IPS-NIHi11 (cell line): ENCODE measurements around the gene IER5.

Experiments
- DNase-seq: peaks from one replicate; pipeline ENCODE4 v3.0.0; 2012; ENCODE audit warnings: mixed read lengths, low spot score

The IER5 gene

DNA sequence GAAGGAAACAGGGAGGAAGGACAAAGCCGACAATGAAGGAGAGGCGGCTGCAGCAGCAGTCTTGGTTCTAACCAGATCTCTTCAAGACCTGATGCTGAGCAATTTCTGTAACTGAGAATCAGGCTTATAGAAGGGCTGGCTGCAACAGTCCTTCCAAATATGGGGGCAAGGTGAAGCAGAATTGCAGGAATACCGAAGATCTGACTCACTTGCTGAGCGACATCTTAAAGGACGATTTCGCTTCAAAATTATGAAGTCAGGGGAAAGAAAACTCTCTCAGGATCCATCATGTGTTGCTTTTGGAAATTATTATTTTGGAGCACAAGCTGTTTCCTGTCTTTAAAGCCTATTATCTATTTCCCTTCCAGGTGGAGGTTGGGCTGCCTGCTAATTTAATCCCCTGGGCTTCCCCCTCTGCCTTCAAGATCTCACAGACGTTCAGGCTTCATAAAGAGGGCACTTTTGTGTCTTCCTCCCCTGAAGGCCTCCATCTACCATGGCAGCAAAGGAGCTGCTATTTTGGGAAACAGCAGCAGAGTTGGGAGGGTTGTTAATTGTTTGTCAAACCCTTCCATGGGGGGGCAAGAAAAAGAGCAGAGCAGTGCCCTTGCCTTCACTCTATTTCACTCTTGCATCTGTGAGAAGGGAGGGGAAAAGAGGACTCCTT, 10.8 kb upstream of the IER5 start:
- no peak for DNase-seq

DNA sequence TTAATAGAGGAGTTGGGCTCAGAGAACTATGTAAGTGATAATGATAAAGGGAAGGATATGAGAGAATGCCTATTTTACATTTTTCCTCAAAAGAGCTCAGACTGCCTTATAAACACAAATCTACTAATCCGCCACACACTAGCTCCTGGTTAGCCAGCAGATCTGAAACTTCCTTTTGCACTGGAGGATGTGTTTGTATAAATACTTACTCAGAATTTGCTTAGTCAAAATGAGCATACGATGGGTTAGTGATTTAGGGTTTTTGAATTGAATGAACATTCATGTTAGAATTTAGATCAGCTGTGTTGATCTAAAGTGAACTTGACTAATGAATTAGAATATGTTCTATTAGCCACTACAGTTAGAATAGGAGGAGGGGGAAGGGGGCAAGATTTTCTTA, 9.1 kb upstream of the IER5 start:
- DNase-seq, result no peak

DNA sequence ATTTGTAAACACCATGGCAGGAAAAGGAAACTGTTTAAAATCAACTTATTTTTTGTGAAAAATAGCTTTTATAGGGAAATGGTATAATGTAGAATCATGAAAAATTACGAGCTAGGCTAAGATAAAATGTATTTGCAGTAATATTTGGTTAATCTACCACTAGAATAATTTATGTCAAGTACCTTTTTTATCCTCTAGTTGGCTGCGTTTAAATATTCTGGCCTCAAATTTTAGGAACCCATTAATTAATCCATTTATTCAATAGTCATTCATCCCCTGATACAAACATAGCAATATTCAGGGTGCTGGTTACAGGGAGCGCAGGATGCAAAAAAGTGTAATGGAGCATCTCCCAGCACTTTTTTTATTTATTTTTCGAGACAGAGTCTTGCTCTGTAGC, 8.6 kb upstream of the IER5 start:
- DNase-seq, result no peak

DNA sequence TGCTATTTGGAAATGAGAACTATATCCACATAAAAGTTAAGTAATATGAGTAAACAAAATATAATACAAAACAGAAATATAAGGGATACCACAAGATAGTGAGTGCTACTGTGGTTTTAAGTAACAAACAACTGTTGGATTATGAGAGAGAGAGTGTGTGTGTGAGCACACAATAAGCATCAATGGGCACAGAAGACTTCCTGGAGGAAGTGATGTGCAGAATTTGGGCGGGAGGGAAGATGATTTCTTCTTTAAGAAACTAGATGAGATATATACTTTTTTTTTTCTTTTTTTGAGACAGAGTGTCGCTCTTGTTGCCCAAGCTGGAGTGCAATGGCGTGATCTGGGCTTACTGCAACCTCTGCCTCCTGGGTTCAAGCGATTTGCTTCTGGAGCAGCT, 7.9 kb upstream of the IER5 start:
- DNase-seq, result no peak

DNA sequence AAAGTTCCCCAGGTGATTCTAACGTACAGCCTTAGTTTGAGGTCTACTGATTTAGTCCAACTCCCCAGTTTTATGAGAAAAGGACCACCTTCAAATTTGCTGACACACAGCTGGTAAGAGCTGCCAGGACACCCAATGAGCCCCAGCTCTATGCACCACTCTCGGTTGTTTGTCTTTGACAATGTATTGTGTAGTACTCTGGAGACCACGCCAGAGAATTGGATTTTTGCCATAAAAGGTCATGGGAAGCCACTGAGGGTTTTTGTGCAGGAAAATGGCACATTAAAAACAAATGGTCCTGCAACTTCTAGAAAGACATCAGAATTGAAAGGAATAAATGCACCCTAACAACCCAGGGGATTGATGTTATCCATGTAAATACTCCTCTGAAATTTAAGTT, 7.1 kb upstream of the IER5 start:
- DNase-seq, result no peak

DNA sequence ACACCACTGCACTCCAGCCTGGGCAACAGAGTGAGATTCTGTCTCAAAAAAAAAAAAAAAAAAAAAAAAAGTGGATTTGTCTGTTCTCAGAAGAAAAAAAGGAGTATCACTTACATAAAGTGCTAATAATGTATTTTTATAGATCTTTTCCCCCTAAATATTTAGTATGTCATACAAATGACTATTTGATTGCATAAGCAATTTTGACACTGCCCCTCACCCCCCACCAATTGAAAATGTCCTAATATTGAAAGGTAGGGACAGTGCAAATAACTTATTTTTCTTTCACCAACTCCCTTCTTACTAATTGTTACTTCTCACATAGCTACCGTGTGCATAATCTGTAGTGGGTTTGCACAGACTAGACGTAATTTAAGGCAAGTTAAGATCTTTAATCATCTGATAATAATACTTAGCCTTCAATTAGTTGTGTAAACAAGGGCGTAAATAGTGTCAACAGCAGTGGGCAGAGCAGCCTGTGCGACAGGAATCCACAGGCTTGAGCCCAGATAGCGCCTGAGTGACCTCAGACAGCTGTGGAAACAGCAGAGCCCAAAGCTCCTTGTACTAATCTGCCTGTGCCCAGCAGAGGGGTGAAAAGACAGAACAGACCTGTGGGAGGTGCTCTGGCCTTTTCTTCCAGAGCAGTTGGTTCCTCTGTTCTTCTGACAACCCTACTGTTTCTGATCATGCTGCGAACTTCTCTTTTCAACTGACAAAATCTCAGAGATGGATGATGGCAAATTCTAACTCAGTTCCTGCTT, 4.5 kb upstream of the IER5 start:
- DNase-seq, result peak; percentile 44

DNA sequence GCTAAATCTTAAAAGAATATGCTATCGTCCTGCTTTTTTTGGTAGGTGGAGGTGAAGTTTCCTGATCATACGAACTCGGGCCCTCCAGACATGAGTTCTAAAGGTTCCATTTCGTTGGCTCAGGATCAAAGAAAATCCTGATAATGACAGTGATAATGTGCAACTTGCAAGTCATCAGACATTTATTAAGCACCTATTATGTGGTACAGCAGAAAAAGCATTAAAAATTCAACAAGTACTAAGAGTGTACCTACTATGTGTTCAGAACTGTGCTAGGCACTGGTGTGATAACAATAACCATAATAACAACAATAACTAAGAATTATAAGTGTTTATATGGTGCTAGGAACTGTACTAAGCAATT, 3.9 kb upstream of the IER5 start:
- no peak for DNase-seq

DNA sequence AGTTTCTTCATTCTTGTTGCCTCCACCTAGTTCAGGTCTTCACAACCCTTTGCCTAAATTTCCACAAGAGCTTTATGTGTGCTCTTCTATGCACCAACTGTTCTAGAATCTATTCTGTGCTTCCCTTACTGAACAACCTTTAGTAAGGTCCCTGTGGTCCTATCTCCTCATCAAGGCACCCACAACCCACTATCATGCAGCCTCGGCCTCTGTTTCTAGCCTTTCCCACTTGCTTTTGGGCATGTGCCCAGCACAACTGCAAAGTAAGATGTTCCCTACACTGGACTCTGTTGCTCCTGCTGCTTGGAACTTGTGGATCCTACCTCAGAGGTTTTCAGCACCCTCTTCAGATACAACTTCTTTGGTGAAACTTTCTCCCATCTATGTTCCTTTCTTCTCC, 2.4 kb upstream of the IER5 start:
- DNase-seq, result no peak

DNA sequence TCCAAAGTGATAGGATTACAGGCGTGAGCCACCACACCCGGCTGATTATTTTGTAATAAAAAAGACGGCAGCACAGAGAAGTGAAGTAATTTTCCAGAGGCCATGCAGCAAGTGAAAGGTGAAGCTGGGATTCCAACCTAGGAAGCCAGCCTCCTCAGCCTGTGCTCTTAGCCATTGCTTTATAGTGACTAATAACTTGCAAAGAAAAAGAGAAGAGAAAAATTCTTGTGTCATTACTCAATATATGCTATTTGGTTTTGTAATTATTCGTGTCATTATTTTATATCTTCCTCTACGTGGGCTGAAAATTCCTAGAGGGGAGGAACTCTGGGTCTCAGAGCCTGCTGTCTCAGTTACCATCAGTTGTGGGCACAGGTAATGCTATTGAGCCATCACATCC, 1.6 kb upstream of the IER5 start:
- no peak for DNase-seq

DNA sequence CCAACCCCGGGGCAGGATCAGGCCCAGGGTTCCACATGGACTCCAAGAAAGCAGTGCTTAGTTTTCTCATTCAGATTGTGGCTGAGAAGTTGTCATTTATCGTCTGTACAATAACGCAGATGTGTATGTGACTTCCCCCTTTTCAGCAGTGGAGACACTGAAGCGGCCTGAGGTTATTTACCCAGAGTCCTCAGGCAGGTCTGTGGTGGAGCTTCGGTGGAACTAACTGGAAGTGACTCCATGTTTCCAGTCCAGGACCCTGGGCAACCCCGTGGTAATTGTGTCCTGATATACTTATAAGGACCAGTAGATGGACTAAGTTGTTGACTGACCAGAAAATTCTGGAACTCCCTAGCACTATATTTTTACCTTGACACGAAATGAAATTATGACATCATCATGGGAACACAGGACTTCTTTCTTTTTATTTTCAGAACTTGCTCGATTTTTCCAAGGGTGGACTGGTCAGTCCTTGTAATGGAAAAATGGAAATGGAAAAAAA, 1.0 kb upstream of the IER5 start:
- no peak for DNase-seq

DNA sequence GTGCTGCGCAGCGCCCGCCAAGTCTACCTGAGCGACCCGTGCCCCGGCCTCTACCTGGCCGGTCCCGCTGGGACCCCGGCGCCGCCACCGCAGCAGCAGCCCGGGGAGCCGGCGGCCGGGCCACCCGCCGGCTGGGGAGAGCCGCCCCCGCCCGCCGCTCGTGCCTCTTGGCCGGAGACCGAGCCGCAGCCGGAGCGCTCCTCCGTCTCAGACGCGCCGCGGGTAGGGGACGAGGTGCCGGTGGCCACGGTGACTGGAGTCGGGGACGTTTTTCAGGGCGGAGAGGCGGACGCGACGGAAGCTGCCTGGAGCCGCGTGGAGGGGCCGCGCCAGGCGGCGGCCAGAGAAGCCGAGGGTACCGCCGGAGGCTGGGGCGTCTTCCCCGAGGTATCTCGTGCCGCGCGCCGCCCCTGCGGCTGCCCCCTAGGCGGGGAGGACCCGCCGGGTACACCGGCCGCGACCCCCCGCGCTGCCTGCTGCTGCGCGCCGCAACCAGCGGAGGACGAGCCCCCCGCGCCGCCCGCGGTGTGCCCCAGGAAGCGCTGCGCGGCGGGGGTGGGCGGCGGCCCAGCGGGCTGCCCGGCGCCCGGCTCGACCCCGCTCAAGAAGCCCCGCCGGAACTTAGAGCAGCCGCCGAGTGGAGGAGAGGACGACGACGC, 646 bp downstream of the IER5 start:
- DNase-seq, result peak; percentile 38

DNA sequence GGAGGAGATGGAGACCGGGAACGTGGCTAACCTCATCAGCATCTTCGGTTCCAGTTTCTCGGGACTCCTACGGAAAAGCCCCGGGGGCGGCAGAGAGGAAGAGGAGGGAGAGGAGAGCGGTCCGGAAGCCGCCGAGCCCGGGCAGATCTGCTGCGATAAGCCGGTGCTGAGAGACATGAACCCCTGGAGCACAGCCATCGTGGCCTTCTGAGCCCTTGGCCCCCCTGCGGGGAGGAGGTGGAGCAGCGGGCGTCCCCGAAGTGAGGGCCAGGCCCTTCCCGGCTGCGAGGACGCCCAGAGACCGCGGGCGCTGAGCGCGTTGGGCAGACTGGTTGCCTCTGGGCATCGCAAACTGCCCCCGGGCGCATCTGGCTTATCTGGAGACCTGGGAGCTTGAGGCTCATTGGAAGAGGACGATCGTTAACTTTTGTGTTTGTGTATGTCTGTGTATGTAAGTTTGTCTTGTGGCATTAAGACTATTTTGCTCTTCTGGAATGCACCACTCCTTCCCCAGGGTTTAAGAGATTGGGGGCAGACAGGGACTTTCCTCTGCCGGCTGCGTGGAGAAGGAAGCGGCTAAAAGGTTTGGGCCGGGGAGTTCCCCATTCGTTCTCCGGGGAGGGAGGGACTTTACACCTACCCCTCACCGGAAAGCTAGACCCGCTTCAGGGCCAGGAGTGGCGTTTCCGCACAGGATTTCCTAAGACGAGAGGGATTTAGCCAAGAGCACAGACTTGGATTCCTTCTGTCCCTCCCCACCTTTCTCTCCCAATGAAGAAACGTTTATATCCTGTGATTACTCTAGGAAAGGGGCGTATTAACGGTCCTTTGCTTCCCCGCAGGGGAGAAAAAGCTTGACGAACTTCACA, 1.4 kb downstream of the IER5 start:
- peak; percentile 33 for DNase-seq

DNA sequence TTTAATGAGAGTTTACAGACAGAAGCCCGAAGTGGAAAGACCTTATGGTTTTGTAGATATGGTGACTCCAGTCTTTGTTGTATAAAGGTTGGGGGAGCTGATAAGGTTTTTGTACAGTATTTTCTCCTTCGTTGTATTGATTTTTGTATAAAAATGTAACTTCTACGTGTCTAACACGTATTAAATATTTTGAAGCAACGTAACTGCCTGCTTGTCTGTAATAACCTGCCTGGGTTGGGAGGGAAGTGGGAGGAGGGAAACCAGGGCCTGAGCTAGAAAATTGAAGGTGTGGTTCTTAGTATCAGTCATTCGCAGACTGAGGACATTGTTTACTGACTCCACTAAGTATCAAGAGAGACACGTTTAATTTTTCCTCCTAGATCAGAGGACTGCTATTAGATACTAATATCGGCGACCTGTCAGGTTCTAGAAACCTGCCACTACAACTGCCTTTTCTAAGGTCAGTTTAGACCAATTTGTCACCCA, 2.2 kb downstream of the IER5 start:
- DNase-seq, result no peak

DNA sequence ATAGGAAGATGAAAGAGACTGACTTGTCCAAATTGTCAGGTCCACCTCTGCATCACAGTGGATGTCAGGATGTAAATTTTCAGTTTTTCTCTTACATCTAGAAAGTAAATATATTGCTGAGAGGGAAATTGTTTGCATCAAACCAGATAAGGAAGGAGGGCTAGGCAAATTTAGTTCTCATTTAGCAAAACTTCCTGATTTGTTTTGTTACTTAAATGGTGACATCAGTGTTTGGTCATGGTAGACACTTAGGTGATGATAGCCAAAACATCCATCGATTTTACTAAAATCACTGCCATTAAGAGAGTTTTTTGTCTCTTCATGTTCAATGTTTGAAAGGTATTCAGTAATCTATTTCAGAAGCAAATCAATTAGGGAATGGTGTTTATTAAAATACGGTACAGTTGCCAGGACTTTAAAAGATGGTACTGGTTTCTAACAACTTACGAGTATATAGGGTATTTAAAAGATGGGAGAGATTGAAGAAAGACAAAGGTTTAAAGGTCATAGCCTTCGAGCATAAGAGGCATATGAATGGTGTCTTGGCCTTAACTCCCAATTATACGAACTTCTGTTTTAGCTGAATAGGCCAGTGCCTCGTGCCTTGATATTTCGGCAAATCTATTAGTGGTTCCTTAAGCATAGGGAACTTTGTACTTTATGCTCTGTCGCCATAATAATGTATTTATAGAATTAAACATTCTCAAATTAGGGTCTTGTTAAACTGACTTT, 3.0 kb downstream of the IER5 start:
- no peak for DNase-seq

DNA sequence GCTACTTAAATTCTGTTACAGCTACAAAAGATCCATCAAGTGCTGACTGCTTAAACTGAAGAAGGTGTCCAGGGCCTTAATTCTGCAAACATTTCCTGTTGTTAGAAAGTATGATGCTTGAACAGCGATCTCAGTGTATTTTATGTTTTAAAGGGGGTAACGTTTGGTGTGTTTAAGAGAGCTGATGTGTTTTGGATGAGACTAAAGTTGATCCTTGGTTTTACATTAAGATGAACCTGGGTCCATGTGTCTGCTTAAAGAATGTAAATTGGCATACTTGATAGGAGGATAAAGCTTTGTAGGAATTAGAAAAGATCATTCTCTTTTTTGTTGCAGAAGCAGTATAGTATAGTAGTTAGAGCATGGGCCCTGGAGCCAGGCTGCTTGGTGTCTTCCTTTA, 3.6 kb downstream of the IER5 start:
- no peak for DNase-seq

DNA sequence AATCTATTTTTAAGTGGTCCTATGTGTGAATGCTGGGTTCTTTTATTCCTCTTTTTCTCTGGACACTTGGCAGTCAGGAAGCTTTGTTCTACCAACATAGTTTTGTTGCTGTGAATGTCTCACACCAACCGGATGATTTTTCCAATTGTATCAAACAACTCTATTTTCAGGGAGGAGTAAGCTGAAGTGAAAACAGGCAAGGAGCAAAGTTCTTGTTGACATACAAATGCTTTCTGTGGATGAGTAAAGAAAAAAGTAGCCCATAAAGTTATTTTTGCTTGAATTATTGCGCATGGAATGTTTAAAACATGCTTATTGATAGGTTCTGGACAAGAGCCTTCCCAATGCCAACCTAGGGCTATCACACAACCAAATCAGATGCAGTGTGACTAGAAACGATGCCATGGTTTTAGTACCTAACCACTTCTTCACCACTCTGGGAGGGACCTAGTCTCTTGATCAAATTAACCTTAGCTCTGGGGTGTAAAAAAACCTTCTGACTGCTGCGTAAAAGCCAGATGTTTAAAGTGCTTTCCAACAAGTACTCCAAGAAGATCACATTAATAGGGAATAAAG, 4.5 kb downstream of the IER5 start:
- no peak for DNase-seq

DNA sequence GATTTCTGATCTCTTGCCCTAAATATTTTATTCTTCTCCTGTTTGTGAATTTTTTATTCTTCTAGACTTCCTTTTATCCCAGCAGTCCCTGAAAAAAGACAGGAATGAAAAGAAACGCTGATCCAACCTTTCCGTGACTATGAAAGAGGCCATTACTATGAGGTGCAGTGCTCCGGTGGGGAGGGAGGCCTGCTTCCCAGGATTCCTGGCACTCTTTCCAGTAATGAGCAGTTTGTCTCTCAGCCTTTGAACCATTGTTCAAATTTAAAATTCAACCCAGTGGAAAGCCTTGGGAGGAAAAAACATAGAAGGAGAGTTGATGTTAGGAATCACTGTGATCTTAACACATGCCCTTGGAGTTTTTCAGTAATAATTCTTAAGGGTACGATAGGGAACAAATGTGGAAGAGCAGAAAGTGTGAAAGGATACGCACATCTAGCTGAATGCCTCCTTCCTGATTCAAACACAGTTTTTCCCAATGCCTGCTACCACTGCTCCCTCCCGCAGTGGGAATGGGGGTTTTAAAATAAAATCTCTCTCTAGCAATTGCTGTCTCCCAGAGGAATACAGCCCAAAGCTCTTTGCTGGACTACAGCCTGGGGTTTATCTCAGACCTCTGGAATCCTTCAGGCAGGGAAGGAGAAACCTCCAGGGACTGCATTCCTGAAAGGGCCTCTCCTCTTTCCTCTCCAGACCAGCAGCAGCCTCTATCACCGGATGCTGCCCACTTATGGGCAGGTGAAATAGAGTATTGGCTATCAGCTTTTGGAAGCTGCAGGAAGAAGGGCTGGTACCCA, 6.1 kb downstream of the IER5 start:
- DNase-seq, result no peak

DNA sequence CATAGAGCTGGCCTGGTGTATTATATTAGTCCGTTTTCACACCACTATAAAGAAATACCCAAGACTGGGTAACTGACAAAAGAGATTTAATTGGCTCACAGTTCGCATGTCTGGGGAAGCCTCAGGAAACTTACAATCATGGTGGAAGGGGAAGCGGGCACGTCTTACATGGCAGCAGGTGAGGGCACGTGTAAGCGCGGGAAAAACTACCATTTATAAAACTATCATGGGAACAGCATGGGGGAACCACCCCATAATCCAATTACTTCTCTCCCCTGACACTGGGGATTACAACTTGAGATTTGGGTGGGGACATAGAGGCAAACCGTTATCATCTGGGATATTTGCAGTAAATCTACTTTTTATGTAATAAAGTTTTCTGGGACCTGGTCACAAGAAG, 6.8 kb downstream of the IER5 start:
- DNase-seq, result no peak

DNA sequence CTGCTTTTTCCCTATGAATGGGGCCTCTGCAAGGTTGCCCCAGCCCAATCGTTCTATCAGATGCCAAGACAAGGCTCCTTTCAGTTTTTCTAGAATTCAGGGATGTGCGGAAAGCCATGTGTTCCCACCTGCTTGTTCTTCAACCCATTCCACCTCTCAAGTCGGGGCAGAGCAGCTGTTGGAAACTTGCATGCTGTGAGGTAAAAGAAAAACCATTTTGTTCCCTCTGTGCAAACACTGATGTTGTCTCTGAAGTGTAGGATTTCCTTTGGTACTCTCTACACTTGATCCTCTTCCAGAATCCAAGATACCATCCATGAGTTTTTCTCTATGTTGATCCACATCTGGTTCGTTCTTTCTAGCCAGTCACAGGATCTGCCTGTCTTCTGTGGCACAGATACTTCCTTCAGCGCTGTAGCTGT, 7.3 kb downstream of the IER5 start:
- DNase-seq, result no peak

DNA sequence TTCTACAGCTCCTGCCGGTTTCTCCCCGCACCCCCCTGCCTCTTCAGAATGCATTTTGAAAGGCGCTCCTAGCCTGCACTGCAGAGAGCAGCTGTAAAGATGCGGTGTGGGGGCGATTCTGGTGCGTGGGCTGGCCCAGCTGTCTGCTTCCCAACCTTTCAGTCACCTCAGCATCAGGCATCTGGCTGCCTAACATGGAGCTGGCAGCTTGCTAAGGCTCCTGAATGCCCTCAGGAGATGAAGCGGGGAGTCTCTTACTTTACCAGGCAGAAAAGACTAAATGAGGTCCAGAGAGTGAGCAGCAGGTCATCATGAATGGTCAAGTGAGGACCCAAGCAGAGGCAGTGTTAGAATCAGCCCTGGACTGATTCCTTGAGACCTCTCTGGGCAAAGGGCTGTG, 8.7 kb downstream of the IER5 start:
- no peak for DNase-seq
